ENCODE results near the gene MYLK. TPM values are rescaled to one million over a fixed set of nuclear protein-coding genes. Genes with fewer than 3 reads are reported as not detected.
"Not testable (repeated sequence)": the region's sequence is repeated elsewhere in the genome, so short reads cannot be mapped to it uniquely, and the experiment has no call there.

The MYLK gene
- total RNA-seq, 1 donor from 2014 or later = 20.1 TPM

DNA sequence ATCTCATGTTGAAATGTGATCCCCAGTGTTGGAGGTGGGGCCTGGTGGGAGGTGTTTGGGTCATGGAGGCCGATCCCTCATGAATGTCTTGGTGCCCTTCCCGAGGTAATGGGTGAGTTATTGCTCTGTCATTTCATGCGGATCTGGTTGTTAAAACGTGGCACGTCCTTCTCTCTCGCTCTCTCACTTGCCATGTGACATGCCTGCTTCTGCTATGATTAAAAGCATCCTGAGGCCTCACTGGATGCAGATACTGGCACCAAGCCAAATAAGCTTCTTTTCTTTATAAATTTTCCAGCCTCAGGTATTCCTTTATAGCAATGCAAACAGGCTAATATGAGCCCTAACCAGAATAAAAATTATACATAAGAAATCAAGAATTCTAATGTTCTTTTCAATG is 267.5 kb downstream of the MYLK start:
- Mint-ChIP-seq H3K4me3 (no peak overlapping the region), H3K9me3 (no peaks in the 10 kb centered on the region), H3K36me3 (ENCODE audit: low read depth) (peaks cover 9% of the 10 kb centered on the region), H3K4me1 (peaks cover 18% of the 10 kb centered on the region), H3K27me3 (ENCODE audit: low read depth) (no peaks in the 10 kb centered on the region), H3K27ac (ENCODE audit: unreplicated experiment) (no peak overlapping the region)
- no peak for TF ChIP-seq CTCF (conservative IDR thresholded peaks at IDR 0.05)
- DNase-seq (ENCODE audit: low read depth, low spot score) = no peak

DNA sequence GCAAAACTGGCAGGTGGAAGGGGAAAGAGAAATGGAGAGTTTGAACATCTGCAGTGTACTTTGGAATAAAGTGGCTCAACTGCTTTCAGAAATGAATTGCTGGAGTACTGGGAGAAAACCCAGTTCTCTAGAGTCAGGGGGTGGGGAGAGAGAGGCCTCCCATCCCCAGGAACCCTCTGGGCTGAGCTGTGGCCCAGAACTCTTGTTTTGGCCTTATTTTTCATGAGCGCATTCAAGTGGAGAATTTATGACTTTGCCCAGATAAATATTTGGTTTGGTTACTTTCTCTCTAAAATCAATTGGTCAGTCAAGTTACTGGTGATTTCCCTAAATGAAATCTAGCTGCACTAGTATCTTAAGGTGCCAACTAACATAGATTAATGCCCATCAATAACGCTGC is 270.6 kb downstream of the MYLK start:
- no peak for TF ChIP-seq CTCF (conservative IDR thresholded peaks at IDR 0.05)
- H3K36me3 Mint-ChIP-seq (ENCODE audit: low read depth) = peaks cover 9% of the 10 kb centered on the region
- no peaks in the 10 kb centered on the region for H3K4me1 Mint-ChIP-seq
- no peak overlapping the region for H3K4me3 Mint-ChIP-seq
- no peaks in the 10 kb centered on the region for H3K9me3 Mint-ChIP-seq
- H3K27ac Mint-ChIP-seq (ENCODE audit: unreplicated experiment) = no peak overlapping the region
- no peak for DNase-seq (ENCODE audit: low read depth, low spot score)
- no peaks in the 10 kb centered on the region for H3K27me3 Mint-ChIP-seq (ENCODE audit: low read depth)

- not testable (repeated sequence) for H3K4me1 Mint-ChIP-seq; H3K9me3 Mint-ChIP-seq; H3K27me3 Mint-ChIP-seq (ENCODE audit: low read depth); DNase-seq (ENCODE audit: low read depth, low spot score); H3K4me3 Mint-ChIP-seq; H3K27ac Mint-ChIP-seq (ENCODE audit: unreplicated experiment)
- peaks cover 11% of the 10 kb centered on the region for H3K36me3 Mint-ChIP-seq (ENCODE audit: low read depth)
Measured at GRCh38 chr3:123611674-123612073, 272.5 kb downstream of the MYLK start.

DNA sequence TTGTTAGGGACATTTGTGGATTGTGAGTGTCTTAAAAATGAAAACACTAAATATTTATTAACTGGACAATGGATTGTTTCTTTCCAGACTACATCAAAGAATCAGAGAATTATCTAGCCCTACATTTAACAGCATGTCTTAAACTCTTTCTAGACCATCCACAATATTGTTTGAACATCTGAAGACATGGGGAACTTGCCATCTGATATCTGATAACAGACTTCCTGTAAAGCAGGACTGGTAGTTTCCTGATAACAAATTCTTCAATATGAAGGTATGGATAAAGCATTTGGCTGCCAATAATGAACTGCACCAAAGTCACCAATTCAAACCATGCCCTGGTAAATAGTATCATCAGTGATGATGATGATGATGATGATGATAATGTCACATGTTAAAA is 273.1 kb downstream of the MYLK start:
- Mint-ChIP-seq H3K27me3 (ENCODE audit: low read depth) (no peaks in the 10 kb centered on the region), H3K27ac (ENCODE audit: unreplicated experiment) (no peak overlapping the region), H3K9me3 (no peaks in the 10 kb centered on the region), H3K36me3 (ENCODE audit: low read depth) (peaks cover 11% of the 10 kb centered on the region), H3K4me3 (no peak overlapping the region), H3K4me1 (no peaks in the 10 kb centered on the region)
- DNase-seq (ENCODE audit: low read depth, low spot score) = no peak
- TF ChIP-seq CTCF (conservative IDR thresholded peaks at IDR 0.05) = no peak

DNA sequence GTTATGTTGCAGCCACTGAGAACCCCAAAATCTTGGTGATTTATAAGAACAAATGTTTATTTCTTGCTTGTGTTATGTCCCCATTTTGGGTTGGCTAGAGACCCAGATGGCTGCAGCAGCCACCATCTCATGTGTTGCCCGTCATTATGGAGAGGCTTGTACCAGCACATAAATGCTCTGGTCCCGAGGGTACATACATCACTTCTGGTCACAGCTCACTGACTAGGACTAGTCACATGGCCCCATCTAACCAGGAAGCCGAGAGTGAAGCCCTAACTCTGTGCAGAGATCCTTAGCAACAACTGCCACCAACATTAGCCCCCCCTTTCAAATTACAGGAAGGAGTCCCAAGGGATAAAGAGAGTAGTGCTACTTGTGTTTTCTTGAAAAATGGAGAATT is 273.8 kb downstream of the MYLK start:
- Mint-ChIP-seq H3K4me1 (no peaks in the 10 kb centered on the region), H3K27ac (ENCODE audit: unreplicated experiment) (no peak overlapping the region), H3K4me3 (no peak overlapping the region), H3K27me3 (ENCODE audit: low read depth) (no peaks in the 10 kb centered on the region), H3K36me3 (ENCODE audit: low read depth) (peaks cover 11% of the 10 kb centered on the region), H3K9me3 (no peaks in the 10 kb centered on the region)
- TF ChIP-seq CTCF (conservative IDR thresholded peaks at IDR 0.05) = no peak
- DNase-seq (ENCODE audit: low read depth, low spot score) = no peak

GRCh38 chr3:123609063-123609462 is 275.1 kb downstream of the MYLK start:
- no peak for DNase-seq (ENCODE audit: low read depth, low spot score)
- Mint-ChIP-seq H3K27ac (ENCODE audit: unreplicated experiment) (no peak overlapping the region), H3K9me3 (no peaks in the 10 kb centered on the region), H3K4me1 (peaks cover 3% of the 10 kb centered on the region), H3K36me3 (ENCODE audit: low read depth) (peaks cover 10% of the 10 kb centered on the region), H3K27me3 (ENCODE audit: low read depth) (no peaks in the 10 kb centered on the region), H3K4me3 (no peak overlapping the region)
- TF ChIP-seq CTCF (conservative IDR thresholded peaks at IDR 0.05) = no peak

Measured in neural crest cell (in vitro differentiated cells).